ENCODE results near the gene CLIP3. TPM values are rescaled to one million over a fixed set of nuclear protein-coding genes. Genes with fewer than 3 reads are reported as not detected.

The CLIP3 gene
- total and polyA plus RNA-seq, 2 experiments from 2014 or later, result 10.9 to 18.9 TPM

DNA sequence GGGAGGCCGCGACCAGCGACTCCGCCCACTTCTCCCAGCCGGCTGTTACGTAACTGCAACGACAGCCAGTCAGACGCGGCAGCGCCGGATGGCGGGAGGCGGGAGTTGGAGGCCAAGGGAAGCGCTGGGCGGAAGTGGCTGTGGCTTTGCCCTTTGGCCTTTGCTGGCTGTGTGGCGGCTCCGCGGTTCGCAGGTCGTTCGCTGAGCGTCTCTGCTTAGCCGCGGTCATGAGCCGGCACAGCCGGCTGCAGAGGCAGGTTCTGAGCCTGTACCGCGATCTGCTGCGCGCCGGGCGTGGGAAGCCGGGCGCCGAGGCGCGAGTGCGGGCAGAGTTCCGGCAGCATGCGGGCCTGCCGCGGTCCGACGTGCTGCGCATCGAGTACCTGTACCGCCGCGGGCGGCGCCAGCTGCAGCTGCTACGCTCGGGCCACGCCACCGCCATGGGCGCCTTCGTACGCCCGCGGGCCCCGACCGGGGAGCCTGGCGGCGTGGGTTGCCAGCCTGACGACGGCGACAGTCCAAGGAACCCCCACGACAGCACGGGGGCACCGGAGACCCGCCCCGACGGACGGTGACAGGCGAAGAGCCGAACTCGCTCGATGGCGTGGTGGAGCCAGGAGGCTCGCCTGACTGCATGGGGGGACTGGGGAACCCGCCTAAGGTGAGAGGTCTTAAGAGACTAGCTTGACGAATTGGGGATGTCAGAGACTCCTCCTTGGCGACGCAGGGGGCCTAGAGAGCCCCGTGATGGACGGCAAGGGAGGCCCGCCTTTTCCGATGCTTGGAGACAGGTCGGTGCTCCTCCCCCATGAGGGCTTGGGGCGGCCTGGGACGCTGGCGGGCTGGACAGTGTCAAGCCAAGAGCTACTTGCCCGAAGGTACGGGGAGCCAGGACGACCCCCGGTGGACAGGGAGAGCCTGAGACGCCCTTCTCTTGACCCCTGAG, 37.4 kb downstream of the CLIP3 start, which contains the start of gene SDHAF1:
TSS of gene SDHAF1 (plus strand) at position 141 of the 946 bp plus-strand sequence. CDS start at position 228, 87 bp downstream.
- H3K27me3 ChIP-seq, result no peaks in the 10 kb centered on the region
- H3K4me3 ChIP-seq, result peak within 1 kb of the TSS; percentile 48
- H3K27ac ChIP-seq, result peak within 1 kb of the TSS; percentile 8
- peaks cover 4% of the 10 kb centered on the region for H3K4me1 ChIP-seq (ENCODE audit: low read depth)
- TF ChIP-seq CTCF (IDR thresholded peaks at IDR 0.05; ENCODE audit: low read depth, low read length), result no peak
- no peaks in the 10 kb centered on the region for H3K36me3 ChIP-seq
- peak; percentile 96 for DNase-seq (ENCODE audit: low read depth in 1 of 2, low spot score in 1 of 2)
- H3K9me3 ChIP-seq (ENCODE audit: low read depth), result no peaks in the 10 kb centered on the region

DNA sequence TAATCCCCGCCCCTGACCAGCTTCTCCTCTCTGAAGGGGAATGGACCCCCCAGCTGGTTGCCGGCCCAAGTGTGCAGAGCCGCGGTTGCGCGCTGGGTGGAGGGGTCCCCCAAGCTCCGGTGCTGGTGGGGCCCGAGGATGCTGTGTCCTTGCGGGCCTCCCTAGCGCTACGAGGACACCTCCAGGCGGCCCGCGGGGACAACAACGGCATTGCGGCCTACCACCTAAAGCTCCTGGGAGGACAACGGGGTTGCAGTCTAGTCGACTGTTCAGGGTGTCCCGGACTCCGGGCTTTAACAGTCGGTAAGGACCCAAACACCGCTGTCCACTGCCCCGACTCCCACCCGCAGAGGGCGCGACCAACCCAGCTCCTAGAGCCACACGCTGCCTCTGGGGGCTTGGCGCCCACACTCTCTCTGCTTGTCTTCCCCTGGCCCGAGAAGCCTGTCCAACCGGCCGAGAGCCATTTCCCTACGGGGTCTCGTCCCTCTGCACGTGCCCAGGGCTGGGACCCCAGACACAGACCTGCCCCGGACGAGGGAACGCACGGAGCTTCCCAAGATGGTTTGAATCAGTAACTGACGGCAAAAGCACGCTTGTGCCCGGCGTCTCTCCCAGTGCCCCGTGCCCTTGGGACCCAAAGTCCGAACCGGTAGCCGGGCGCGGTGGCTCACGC, 38.6 kb downstream of the CLIP3 start:
- peaks cover 4% of the 10 kb centered on the region for H3K4me1 ChIP-seq (ENCODE audit: low read depth)
- no peaks in the 10 kb centered on the region for H3K36me3 ChIP-seq
- no peak overlapping the region for H3K27ac ChIP-seq
- peak in 1 of 2 donors; percentile 22 for DNase-seq (ENCODE audit: low read depth in 1 of 2, low spot score in 1 of 2)
- H3K27me3 ChIP-seq, result no peaks in the 10 kb centered on the region
- peak; percentile 24 for TF ChIP-seq CTCF (IDR thresholded peaks at IDR 0.05; ENCODE audit: low read depth, low read length)
- H3K9me3 ChIP-seq (ENCODE audit: low read depth), result no peaks in the 10 kb centered on the region
- peak overlapping the region; percentile 48 for H3K4me3 ChIP-seq

DNA sequence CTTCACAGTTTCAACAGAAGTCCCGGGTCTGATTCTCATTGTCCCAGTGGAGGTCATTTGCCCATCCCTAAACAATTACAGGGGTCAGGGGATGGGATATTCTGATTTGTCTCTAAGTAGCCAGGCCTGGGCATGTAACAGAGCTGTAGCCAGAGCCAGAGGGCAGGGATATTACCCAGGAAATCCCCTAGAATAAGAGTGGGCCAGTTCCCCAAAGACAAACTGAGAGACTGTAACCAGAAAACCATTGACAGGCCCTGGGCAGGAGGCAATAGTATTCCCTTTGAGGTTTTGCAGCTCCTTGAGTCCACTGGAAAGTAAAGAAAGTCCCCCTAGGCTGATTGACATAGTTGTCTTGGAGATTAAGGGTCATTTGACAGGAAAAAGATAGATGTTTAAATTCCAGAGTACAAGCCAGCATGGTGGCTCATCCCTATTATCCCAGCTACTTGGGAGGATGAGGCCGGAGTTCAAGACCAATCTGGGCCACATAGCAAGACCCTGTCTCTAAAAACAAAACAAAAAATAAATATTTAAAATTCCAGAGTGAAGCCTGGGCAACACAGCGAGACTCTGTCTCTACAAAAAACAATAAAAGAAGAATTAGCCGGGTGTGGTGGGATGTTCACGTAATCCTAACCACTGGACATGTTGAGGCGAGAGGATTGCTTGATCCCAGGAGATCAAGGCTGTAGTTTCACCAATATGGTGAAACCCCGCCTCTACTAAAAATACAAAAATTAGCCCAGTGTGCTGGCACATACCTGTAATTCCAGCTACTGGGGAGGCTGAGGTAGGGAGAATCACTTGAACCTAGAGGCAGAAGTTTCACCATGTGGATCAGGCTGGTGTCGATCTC, 39.5 kb downstream of the CLIP3 start:
- Histone ChIP-seq H3K9me3 (ENCODE audit: low read depth) (no peaks in the 10 kb centered on the region), H3K27me3 (no peaks in the 10 kb centered on the region)
- TF ChIP-seq CTCF (IDR thresholded peaks at IDR 0.05; ENCODE audit: low read depth, low read length), result no peak

GRCh38 chr19:35991731-35992450, 40.8 kb downstream of the CLIP3 start:
- Histone ChIP-seq H3K4me1 (ENCODE audit: low read depth) (peaks cover 4% of the 10 kb centered on the region), H3K4me3 (no peak overlapping the region), H3K36me3 (no peaks in the 10 kb centered on the region), H3K27ac (no peak overlapping the region), H3K9me3 (ENCODE audit: low read depth) (no peaks in the 10 kb centered on the region), H3K27me3 (peaks cover 7% of the 10 kb centered on the region)
- peak in 1 of 2 donors; percentile 51 for DNase-seq (ENCODE audit: low read depth in 1 of 2, low spot score in 1 of 2)
- TF ChIP-seq CTCF (IDR thresholded peaks at IDR 0.05; ENCODE audit: low read depth, low read length), result no peak

More for the DNA sequence above, 39.5 kb downstream of the CLIP3 start:
- DNase-seq (ENCODE audit: low read depth in 1 of 2, low spot score in 1 of 2), result no peak
- Histone ChIP-seq H3K27ac (no peak overlapping the region), H3K4me1 (ENCODE audit: low read depth) (peaks cover 4% of the 10 kb centered on the region), H3K4me3 (no peak overlapping the region), H3K36me3 (no peaks in the 10 kb centered on the region)

Data from cardiac muscle cell (in vitro differentiated cells and primary cell).